Fibroblast of peridontal ligament (primary cell): Measurements from ENCODE around the gene ITPR1.
A peak's percentile ranks its signal among the peaks of the same experiment; 100 is the strongest.

Source experiments
- DNase-seq: peaks from one replicate; pipeline ENCODE4 v3.0.0-alpha.2; 2010; ENCODE audit errors: extremely low read depth

The ITPR1 gene

GRCh38 chr3:4895838-4896237 lies 402.7 kb downstream of the ITPR1 start:
- DNase-seq: peak; percentile 66
